Glomerular endothelial cell (primary cell): ENCODE data around the gene MOB3A. TPM values are rescaled to one million over a fixed set of nuclear protein-coding genes. Genes with fewer than 3 reads are reported as not detected.
"Not testable (repeated sequence)": the region's sequence is repeated elsewhere in the genome, so short reads cannot be mapped to it uniquely, and the experiment has no call there.

Experiments
- DNase-seq: peaks from one replicate; pipeline ENCODE4 v3.0.0-alpha.2; 2011; ENCODE audit warnings: low read depth, low spot score; ENCODE audit errors: extremely low read depth
- total RNA-seq: library from RNA; depleted of rRNA; stranded (reverse); fragments of >200 nt; gene quantifications from 2 replicates; pipeline ENCODE4 v1.2.3, GENCODE V29; 2015

MOB3A gene
- total RNA-seq, 1 donor from 2014 or later, result 60.3 TPM

- DNase-seq, result no peak
These were observed 13.1 kb upstream of the MOB3A start for GRCh38 chr19:2109046-2109864.

GRCh38 chr19:2108251-2109016, 12.3 kb upstream of the MOB3A start:
- no peak for DNase-seq

- no peak for DNase-seq
These were observed 7.0 kb upstream of the MOB3A start for GRCh38 chr19:2103045-2103707.

GRCh38 chr19:2101417-2102335, 5.5 kb upstream of the MOB3A start:
- no peak for DNase-seq

GRCh38 chr19:2100719-2101061, 4.6 kb upstream of the MOB3A start:
- no peak for DNase-seq

GRCh38 chr19:2099937-2100718, 4.0 kb upstream of the MOB3A start:
- DNase-seq, result no peak

- no peak for DNase-seq
These were observed 3.0 kb upstream of the MOB3A start for GRCh38 chr19:2099054-2099501.

GRCh38 chr19:2097886-2098327, 1.8 kb upstream of the MOB3A start:
- no peak for DNase-seq

GRCh38 chr19:2097203-2097885, 1.2 kb upstream of the MOB3A start:
- DNase-seq, result no peak

GRCh38 chr19:2096480-2097202, 515 bp upstream of the MOB3A start, which contains the start of gene IZUMO4:
Gene IZUMO4, plus strand, starts transcription at chr19:2096915. Its CDS starts 31 bp downstream, at chr19:2096946.
- DNase-seq, result peak; percentile 42

GRCh38 chr19:2091926-2092525, 4.1 kb downstream of the MOB3A start:
- not testable (repeated sequence) for DNase-seq

GRCh38 chr19:2089727-2090053, 6.4 kb downstream of the MOB3A start:
- DNase-seq, result no peak

- DNase-seq, result no peak
These were observed 7.0 kb downstream of the MOB3A start for GRCh38 chr19:2089001-2089711.

GRCh38 chr19:2087621-2088100, 8.5 kb downstream of the MOB3A start:
- no peak for DNase-seq

- DNase-seq, result not testable (repeated sequence)
These were observed 9.2 kb downstream of the MOB3A start for GRCh38 chr19:2086695-2087620.
